ENCODE data around the gene HSFX4.

The HSFX4 gene

GRCh38 chrX:149939905-149940673 is 10.7 kb downstream of the HSFX4 start:
- no peak for TF ChIP-seq SIN3A (IDR thresholded peaks at IDR 0.05; ENCODE audit: borderline replicate concordance, insufficient read depth, low read length)
- peak; percentile 49; the same call in 1 of the 2 replicates for TF ChIP-seq TAF1 (IDR thresholded peaks at IDR 0.05; ENCODE audit: borderline replicate concordance, insufficient read depth, low read length)
- TF ChIP-seq FOXP2 (optimal IDR thresholded peaks at IDR 0.05; ENCODE audit: borderline replicate concordance, extremely low read depth, extremely low read length, insufficient read depth), result no peak
- TF ChIP-seq POLR2AphosphoS5 (IDR thresholded peaks at IDR 0.05; ENCODE audit: low read depth, low read length), result peak; percentile 65

- TF ChIP-seq TAF1 (IDR thresholded peaks at IDR 0.05; ENCODE audit: borderline replicate concordance, insufficient read depth, low read length) (no peak), FOXP2 (optimal IDR thresholded peaks at IDR 0.05; ENCODE audit: borderline replicate concordance, extremely low read depth, extremely low read length, insufficient read depth) (no peak), SIN3A (IDR thresholded peaks at IDR 0.05; ENCODE audit: borderline replicate concordance, insufficient read depth, low read length) (no peak), POLR2AphosphoS5 (IDR thresholded peaks at IDR 0.05; ENCODE audit: low read depth, low read length) (no peak), REST (IDR thresholded peaks at IDR 0.05; ENCODE audit: insufficient read depth in 1 of 2, low read depth in 2 of 2, low read length in 2 of 2) (no peak)
Measured at GRCh38 chrX:149948016-149948415, 18.6 kb downstream of the HSFX4 start.

- TF ChIP-seq SIN3A (IDR thresholded peaks at IDR 0.05; ENCODE audit: borderline replicate concordance, insufficient read depth, low read length), result no peak
- TF ChIP-seq POLR2AphosphoS5 (IDR thresholded peaks at IDR 0.05; ENCODE audit: low read depth, low read length), result no peak
- no peak for TF ChIP-seq TAF1 (IDR thresholded peaks at IDR 0.05; ENCODE audit: borderline replicate concordance, insufficient read depth, low read length)
- no peak for TF ChIP-seq REST (IDR thresholded peaks at IDR 0.05; ENCODE audit: insufficient read depth in 1 of 2, low read depth in 2 of 2, low read length in 2 of 2)
- TF ChIP-seq FOXP2 (optimal IDR thresholded peaks at IDR 0.05; ENCODE audit: borderline replicate concordance, extremely low read depth, extremely low read length, insufficient read depth), result no peak
Measured at GRCh38 chrX:149949743-149950436, 20.5 kb downstream of the HSFX4 start.

GRCh38 chrX:149950681-149951080 is 21.3 kb downstream of the HSFX4 start:
- no peak for TF ChIP-seq POLR2AphosphoS5 (IDR thresholded peaks at IDR 0.05; ENCODE audit: low read depth, low read length)
- no peak for TF ChIP-seq REST (IDR thresholded peaks at IDR 0.05; ENCODE audit: insufficient read depth in 1 of 2, low read depth in 2 of 2, low read length in 2 of 2)
- no peak for TF ChIP-seq FOXP2 (optimal IDR thresholded peaks at IDR 0.05; ENCODE audit: borderline replicate concordance, extremely low read depth, extremely low read length, insufficient read depth)
- no peak for TF ChIP-seq TAF1 (IDR thresholded peaks at IDR 0.05; ENCODE audit: borderline replicate concordance, insufficient read depth, low read length)
- no peak for TF ChIP-seq SIN3A (IDR thresholded peaks at IDR 0.05; ENCODE audit: borderline replicate concordance, insufficient read depth, low read length)

- TF ChIP-seq TAF1 (IDR thresholded peaks at IDR 0.05; ENCODE audit: borderline replicate concordance, insufficient read depth, low read length) (no peak), POLR2AphosphoS5 (IDR thresholded peaks at IDR 0.05; ENCODE audit: low read depth, low read length) (no peak), FOXP2 (optimal IDR thresholded peaks at IDR 0.05; ENCODE audit: borderline replicate concordance, extremely low read depth, extremely low read length, insufficient read depth) (no peak), SIN3A (IDR thresholded peaks at IDR 0.05; ENCODE audit: borderline replicate concordance, insufficient read depth, low read length) (no peak), REST (IDR thresholded peaks at IDR 0.05; ENCODE audit: insufficient read depth in 1 of 2, low read depth in 2 of 2, low read length in 2 of 2) (no peak)
Measured at GRCh38 chrX:149961572-149961971, 32.2 kb downstream of the HSFX4 start.
